Measurements from ENCODE around the gene ABCF3.

The ABCF3 gene

DNA sequence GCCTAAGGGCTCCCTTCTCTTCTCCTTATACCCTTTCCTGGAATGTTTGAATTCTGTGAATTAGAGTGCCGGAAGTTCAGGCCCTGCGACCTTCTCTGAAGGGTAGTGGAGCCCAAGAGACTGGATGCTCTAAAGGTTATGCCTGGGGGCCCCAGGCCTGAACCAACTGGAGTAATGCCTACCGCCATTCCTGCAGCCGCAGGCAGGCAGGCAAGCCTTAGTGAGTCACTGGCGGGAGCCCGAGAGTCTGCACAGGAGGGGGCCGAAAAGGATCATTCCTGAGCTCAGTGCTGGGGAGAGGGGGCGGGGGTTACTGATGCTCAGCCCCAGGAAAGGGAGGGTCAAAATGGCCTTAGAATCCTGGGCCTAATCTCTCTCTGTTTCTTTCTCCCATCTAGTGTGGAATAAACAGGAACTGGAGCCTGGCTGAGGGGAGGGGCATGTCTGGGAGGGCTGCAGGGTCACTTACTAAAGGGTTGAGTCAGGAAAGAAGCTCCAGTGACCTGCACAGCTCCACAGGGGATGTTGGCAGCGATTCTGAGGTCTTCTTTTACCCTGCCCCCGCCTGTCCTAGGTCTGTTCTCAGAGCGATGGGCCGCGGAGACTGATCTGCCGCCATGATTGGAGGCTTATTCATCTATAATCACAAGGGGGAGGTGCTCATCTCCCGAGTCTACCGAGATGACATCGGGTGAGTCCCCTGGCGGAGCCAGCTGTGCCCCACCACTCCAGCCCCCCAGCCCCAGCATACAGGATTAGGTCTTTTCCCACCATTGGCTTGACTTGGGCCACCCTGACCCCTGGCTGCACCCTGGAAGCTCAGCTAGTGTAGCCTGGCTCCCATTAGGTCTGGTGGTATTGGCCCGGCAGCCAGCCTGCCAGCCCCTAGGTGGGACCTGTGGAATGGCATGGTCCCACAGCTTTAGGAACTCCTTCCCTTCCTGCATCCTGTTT, 9.3 kb upstream of the ABCF3 start:
- Histone ChIP-seq H3K36me3 (ENCODE audit: control insufficient read depth, insufficient read depth, low read length) (peaks cover 52% of the 10 kb centered on the region), H3K27ac (ENCODE audit: low read depth, low read length) (peak overlapping the region; percentile 97)

DNA sequence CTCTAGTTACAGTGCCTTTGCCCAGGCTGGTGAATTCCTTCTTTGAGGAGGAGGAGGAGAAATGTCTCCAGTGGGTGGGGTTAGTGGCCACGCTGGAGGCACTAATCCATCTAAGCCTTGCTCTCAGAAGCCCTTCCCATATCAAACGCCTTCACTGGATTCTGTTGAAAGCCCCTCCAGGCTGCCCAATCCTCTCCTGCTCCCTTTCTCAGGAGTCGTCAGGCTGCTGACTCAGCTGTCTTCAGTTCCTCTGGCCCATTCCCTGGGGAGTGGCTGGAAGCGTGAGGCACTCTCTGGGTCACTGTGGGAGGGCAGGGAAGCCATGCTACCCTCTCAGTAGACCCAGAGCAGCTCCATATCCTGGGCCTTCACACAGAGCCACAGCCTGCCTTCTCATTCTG, 8.7 kb upstream of the ABCF3 start:
- peaks cover 55% of the 10 kb centered on the region for H3K36me3 ChIP-seq (ENCODE audit: control insufficient read depth, insufficient read depth, low read length)
- H3K9me3 ChIP-seq (ENCODE audit: control insufficient read depth, insufficient read depth, low read length) = no peaks in the 10 kb centered on the region
- H3K9ac ChIP-seq (ENCODE audit: low read depth, low read length) = 0 out of 2 replicates have a peak overlapping the region, but pooled peaks have one; percentile 48
- peaks cover 15% of the 10 kb centered on the region for H3K4me1 ChIP-seq (ENCODE audit: control insufficient read depth, insufficient read depth, low read length)
- H3K4me3 ChIP-seq (ENCODE audit: low read depth, low read length) = peak overlapping the region; percentile 88; the same call in 1 of the 2 replicates
- peak overlapping the region; percentile 97 for H3K27ac ChIP-seq (ENCODE audit: low read depth, low read length)
- H3K27me3 ChIP-seq (ENCODE audit: control insufficient read depth, insufficient read depth, low read length) = no peaks in the 10 kb centered on the region

More for the DNA sequence above, 9.3 kb upstream of the ABCF3 start:
- Histone ChIP-seq H3K27me3 (ENCODE audit: control insufficient read depth, insufficient read depth, low read length) (no peaks in the 10 kb centered on the region), H3K4me3 (ENCODE audit: low read depth, low read length) (peak overlapping the region; percentile 88), H3K4me1 (ENCODE audit: control insufficient read depth, insufficient read depth, low read length) (peaks cover 15% of the 10 kb centered on the region), H3K9ac (ENCODE audit: low read depth, low read length) (peak overlapping the region; percentile 89), H3K9me3 (ENCODE audit: control insufficient read depth, insufficient read depth, low read length) (no peaks in the 10 kb centered on the region)

DNA sequence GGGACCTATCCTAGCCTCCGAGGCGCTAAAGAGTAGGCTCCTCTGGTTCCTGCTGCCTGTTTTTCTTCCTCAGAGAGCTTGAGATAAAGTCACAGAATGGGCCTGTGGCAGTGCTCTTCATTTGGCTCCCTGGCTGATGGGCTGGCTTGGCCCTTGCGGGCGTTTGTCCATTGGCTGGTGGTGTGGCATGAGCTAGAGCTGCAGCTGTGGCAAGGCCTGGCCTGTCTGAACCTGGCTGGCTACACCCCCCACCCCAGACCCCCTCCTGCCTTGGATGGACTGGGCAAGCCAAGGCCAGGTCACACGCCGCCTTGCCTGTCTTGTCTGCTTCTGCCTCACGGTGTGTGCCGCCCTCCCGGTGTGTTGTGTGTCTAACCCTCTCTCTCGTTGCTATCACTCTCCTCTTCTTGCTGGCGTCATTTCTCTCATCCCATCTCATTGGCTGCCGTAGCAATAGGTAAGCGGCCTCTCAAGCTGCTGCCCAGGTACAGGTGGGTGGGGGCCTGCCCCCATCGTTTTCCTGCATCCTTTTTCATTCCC, 8.2 kb upstream of the ABCF3 start:
- H3K27ac ChIP-seq (ENCODE audit: low read depth, low read length) = peak overlapping the region; percentile 97
- no peaks in the 10 kb centered on the region for H3K9me3 ChIP-seq (ENCODE audit: control insufficient read depth, insufficient read depth, low read length)
- H3K9ac ChIP-seq (ENCODE audit: low read depth, low read length) = no peak overlapping the region
- peaks cover 15% of the 10 kb centered on the region for H3K4me1 ChIP-seq (ENCODE audit: control insufficient read depth, insufficient read depth, low read length)
- peaks cover 60% of the 10 kb centered on the region for H3K36me3 ChIP-seq (ENCODE audit: control insufficient read depth, insufficient read depth, low read length)
- no peak overlapping the region for H3K4me3 ChIP-seq (ENCODE audit: low read depth, low read length)
- H3K27me3 ChIP-seq (ENCODE audit: control insufficient read depth, insufficient read depth, low read length) = no peaks in the 10 kb centered on the region

DNA sequence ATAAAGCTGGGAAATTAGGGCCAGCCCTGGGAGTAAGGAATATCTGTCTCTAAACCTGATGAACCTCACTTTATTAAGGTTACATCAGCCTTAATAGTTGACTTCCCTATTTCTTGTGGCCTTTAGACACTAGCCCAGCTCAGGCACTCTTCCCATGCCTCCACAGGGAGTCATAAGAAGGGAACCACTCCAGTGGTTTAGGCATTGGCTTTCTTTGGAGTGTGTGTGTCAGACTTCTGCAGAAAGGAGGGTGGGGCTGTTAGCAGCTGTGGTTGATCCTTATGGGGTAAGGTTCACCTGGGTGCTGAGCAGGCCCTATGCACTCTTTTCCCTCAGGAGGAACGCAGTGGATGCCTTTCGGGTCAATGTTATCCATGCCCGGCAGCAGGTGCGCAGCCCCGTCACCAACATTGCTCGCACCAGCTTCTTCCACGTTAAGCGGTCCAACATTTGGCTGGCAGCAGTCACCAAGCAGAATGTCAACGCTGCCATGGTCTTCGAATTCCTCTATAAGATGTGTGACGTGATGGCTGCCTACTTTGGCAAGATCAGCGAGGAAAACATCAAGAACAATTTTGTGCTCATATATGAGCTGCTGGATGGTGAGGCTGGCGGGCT, 7.4 kb upstream of the ABCF3 start:
- H3K9me3 ChIP-seq (ENCODE audit: control insufficient read depth, insufficient read depth, low read length) = no peaks in the 10 kb centered on the region
- peaks cover 15% of the 10 kb centered on the region for H3K4me1 ChIP-seq (ENCODE audit: control insufficient read depth, insufficient read depth, low read length)
- H3K36me3 ChIP-seq (ENCODE audit: control insufficient read depth, insufficient read depth, low read length) = peaks cover 68% of the 10 kb centered on the region
- H3K4me3 ChIP-seq (ENCODE audit: low read depth, low read length) = no peak overlapping the region
- no peak overlapping the region for H3K27ac ChIP-seq (ENCODE audit: low read depth, low read length)
- no peaks in the 10 kb centered on the region for H3K27me3 ChIP-seq (ENCODE audit: control insufficient read depth, insufficient read depth, low read length)
- no peak overlapping the region for H3K9ac ChIP-seq (ENCODE audit: low read depth, low read length)

DNA sequence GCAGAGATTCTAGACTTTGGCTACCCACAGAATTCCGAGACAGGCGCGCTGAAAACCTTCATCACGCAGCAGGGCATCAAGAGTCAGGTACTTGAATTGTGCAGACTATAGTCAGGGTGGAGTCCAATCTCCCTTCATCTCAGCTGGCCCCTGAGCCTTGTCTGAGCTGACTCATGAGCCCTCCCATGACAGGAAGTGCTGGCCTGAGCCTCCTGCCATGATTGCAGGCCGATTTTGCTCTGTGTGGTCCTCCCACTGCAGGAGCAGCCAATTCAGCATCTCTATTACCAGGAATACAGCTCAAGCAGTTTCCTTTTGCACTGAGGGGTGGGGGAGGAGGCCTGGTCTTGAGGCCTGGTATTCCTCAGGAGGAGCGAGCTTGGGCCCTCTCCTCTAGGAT, 5.8 kb upstream of the ABCF3 start:
- Histone ChIP-seq H3K9ac (ENCODE audit: low read depth, low read length) (no peak overlapping the region), H3K27ac (ENCODE audit: low read depth, low read length) (no peak overlapping the region), H3K4me3 (ENCODE audit: low read depth, low read length) (no peak overlapping the region), H3K4me1 (ENCODE audit: control insufficient read depth, insufficient read depth, low read length) (peaks cover 21% of the 10 kb centered on the region), H3K36me3 (ENCODE audit: control insufficient read depth, insufficient read depth, low read length) (peaks cover 79% of the 10 kb centered on the region), H3K27me3 (ENCODE audit: control insufficient read depth, insufficient read depth, low read length) (no peaks in the 10 kb centered on the region), H3K9me3 (ENCODE audit: control insufficient read depth, insufficient read depth, low read length) (no peaks in the 10 kb centered on the region)

DNA sequence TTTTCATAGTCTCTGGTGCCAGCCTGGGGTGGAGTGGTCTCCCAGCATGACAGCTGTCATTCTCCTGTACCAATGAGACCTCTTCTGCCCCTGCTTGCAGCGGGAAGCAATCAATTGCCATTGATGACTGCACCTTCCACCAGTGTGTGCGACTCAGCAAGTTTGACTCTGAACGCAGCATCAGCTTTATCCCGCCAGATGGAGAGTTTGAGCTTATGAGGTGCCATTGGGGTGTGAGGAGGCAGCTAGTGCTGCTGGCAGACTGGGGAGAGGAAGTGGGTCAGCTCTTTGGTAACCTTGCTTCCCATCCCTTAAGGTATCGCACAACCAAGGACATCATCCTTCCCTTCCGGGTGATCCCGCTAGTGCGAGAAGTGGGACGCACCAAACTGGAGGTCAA, 4.4 kb upstream of the ABCF3 start:
- Histone ChIP-seq H3K4me1 (ENCODE audit: control insufficient read depth, insufficient read depth, low read length) (peaks cover 23% of the 10 kb centered on the region), H3K9ac (ENCODE audit: low read depth, low read length) (no peak overlapping the region), H3K4me3 (ENCODE audit: low read depth, low read length) (no peak overlapping the region), H3K27me3 (ENCODE audit: control insufficient read depth, insufficient read depth, low read length) (no peaks in the 10 kb centered on the region), H3K9me3 (ENCODE audit: control insufficient read depth, insufficient read depth, low read length) (no peaks in the 10 kb centered on the region), H3K27ac (ENCODE audit: low read depth, low read length) (no peak overlapping the region), H3K36me3 (ENCODE audit: control insufficient read depth, insufficient read depth, low read length) (peaks cover 79% of the 10 kb centered on the region)

DNA sequence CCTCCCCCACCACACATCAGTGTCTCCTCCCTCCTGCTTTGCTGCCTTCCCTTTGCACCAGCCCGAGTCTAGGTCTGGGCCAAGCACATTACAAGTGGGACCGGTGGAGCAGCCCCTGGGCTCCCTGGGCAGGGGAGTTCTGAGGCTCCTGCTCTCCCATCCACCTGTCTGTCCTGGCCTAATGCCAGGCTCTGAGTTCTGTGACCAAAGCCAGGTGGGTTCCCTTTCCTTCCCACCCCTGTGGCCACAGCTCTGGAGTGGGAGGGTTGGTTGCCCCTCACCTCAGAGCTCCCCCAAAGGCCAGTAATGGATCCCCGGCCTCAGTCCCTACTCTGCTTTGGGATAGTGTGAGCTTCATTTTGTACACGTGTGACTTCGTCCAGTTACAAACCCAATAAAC, 2.3 kb upstream of the ABCF3 start:
- Histone ChIP-seq H3K4me1 (ENCODE audit: control insufficient read depth, insufficient read depth, low read length) (peaks cover 16% of the 10 kb centered on the region), H3K36me3 (ENCODE audit: control insufficient read depth, insufficient read depth, low read length) (peaks cover 78% of the 10 kb centered on the region), H3K27ac (ENCODE audit: low read depth, low read length) (no peak overlapping the region), H3K27me3 (ENCODE audit: control insufficient read depth, insufficient read depth, low read length) (no peaks in the 10 kb centered on the region), H3K9me3 (ENCODE audit: control insufficient read depth, insufficient read depth, low read length) (no peaks in the 10 kb centered on the region), H3K4me3 (ENCODE audit: low read depth, low read length) (no peak overlapping the region), H3K9ac (ENCODE audit: low read depth, low read length) (no peak overlapping the region)

DNA sequence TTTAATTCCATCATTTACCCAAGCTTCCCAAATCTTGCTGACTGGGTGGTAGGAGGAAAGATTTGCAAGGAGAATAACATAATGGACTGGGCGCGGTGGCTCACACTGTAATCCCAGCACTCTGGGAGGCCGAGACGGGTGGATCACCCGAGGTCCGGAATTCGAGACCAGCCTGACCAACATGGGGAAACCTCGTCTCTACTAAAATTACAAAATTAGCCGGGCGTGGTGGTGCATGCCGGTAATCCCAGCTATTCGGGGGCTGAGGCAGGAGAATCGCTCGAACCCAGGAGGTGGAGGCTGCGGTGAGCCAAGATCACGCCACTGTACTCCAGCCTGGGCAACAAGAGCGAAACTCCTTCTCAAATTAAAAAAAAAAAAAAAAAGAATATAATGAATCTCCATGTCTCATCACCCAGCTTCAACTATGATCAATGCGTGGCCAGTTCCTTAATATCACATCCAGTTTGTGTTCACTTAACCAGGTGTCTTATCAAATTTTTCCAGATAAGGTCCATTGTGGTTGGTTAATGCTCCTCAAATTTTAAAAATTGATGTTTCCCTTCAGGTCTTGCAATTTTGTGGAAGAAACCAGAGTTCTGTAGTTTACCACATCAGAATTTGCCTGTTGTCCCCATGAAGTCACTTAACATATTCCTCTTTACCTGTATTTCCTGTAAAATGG, 1.3 kb upstream of the ABCF3 start:
- Histone ChIP-seq H3K27me3 (ENCODE audit: control insufficient read depth, insufficient read depth, low read length) (no peaks in the 10 kb centered on the region), H3K36me3 (ENCODE audit: control insufficient read depth, insufficient read depth, low read length) (peaks cover 78% of the 10 kb centered on the region), H3K9ac (ENCODE audit: low read depth, low read length) (peak overlapping the region; percentile 58), H3K9me3 (ENCODE audit: control insufficient read depth, insufficient read depth, low read length) (no peaks in the 10 kb centered on the region), H3K27ac (ENCODE audit: low read depth, low read length) (peak overlapping the region; percentile 99), H3K4me1 (ENCODE audit: control insufficient read depth, insufficient read depth, low read length) (peaks cover 16% of the 10 kb centered on the region), H3K4me3 (ENCODE audit: low read depth, low read length) (peak overlapping the region; percentile 53)

DNA sequence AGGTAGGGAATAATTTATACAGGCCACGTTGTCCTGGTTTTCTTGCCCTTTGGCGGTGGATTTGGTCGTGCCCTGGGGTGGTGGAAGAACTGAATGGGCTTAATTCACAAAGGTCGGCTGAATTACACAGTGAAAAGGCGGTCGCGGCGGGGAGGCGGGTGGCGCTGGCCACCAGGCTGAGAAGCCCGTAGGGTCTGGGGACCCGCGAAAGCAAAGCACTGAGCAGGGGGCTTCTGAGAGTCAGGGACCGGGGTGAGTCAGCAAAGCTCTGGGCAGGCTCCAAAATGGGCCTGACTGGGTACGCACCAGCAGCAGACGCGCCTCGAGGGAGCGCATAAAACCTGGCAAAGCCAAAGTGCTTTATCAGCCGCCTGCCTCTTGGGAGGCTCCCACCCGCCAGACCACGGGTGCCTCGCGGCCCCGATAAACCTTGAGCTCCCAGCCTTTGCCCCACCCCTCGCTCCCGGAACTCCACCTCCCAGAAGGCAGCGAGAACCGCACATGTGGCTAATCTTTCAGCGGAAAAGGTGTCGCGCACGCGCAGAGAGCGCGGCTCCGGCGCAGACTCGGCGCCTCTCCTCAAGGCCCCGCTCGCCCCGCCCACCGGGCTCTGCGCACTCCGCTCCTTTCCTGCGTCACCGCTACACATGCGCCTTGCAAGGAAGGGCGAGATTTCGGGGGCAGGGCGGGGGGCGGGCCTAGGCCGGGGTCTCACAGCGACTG, 377 bp upstream of the ABCF3 start:
- peak overlapping the region; percentile 90 for H3K4me3 ChIP-seq (ENCODE audit: low read depth, low read length)
- peaks cover 78% of the 10 kb centered on the region for H3K36me3 ChIP-seq (ENCODE audit: control insufficient read depth, insufficient read depth, low read length)
- peaks cover 16% of the 10 kb centered on the region for H3K4me1 ChIP-seq (ENCODE audit: control insufficient read depth, insufficient read depth, low read length)
- H3K9me3 ChIP-seq (ENCODE audit: control insufficient read depth, insufficient read depth, low read length) = no peaks in the 10 kb centered on the region
- H3K27me3 ChIP-seq (ENCODE audit: control insufficient read depth, insufficient read depth, low read length) = no peaks in the 10 kb centered on the region
- H3K27ac ChIP-seq (ENCODE audit: low read depth, low read length) = peak overlapping the region; percentile 99
- H3K9ac ChIP-seq (ENCODE audit: low read depth, low read length) = peak overlapping the region; percentile 68

DNA sequence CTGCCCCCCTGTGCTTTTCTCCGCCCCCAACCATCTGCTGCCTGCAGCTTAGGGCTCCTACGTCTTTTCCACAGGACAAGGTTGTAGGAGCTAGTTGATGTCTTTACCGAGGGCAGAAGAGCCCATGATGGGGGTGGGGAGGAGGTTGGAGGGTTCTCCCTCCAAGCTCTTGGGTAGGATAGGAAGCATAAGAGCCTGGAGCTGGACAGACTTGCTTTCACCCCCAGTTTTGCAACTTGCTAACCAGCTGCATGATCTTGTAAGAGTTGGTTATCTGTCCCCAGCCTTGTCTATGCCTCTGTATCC, 856 bp downstream of the ABCF3 start:
- no peak overlapping the region for H3K27ac ChIP-seq (ENCODE audit: low read depth, low read length)
- H3K36me3 ChIP-seq (ENCODE audit: control insufficient read depth, insufficient read depth, low read length) = peaks cover 78% of the 10 kb centered on the region
- H3K27me3 ChIP-seq (ENCODE audit: control insufficient read depth, insufficient read depth, low read length) = no peaks in the 10 kb centered on the region
- H3K9ac ChIP-seq (ENCODE audit: low read depth, low read length) = 0 out of 2 replicates have a peak overlapping the region, but pooled peaks have one; percentile 68
- H3K4me1 ChIP-seq (ENCODE audit: control insufficient read depth, insufficient read depth, low read length) = peaks cover 16% of the 10 kb centered on the region
- no peaks in the 10 kb centered on the region for H3K9me3 ChIP-seq (ENCODE audit: control insufficient read depth, insufficient read depth, low read length)
- peak overlapping the region; percentile 90 for H3K4me3 ChIP-seq (ENCODE audit: low read depth, low read length)

Data from HUES48 (cell line).